A673 (cell line): ENCODE measurements around the gene MAPKAP1. TPM values are rescaled to one million over a fixed set of nuclear protein-coding genes. Genes with fewer than 3 reads are reported as not detected.

Source experiments
- BruUV-seq: library from RNA; stranded (reverse); fragments of 400-500 nt; replicated peaks from 2 replicates; lab custom pipeline; 2021; lab: Mats Ljungman, UMichigan
- CTCF ChIA-PET: fragments of 300-600 bp; sonication (Branson Sonifier 250); formaldehyde crosslinking; loops from one replicate; lab custom pipeline; 2022; ENCODE audit warnings: antibody characterized with exemption; lab: Charles Lee
- POLR2A ChIA-PET: fragments of 300-600 bp; sonication (Branson Sonifier 250); formaldehyde crosslinking; loops from one replicate; lab custom pipeline; 2022; ENCODE audit warnings: antibody characterized with exemption; ENCODE audit not compliant: low non-redundant PET; lab: Charles Lee
- DNase-seq: peaks from one replicate; pipeline ENCODE4 v3.0.0-alpha.2; 2015; ENCODE audit warnings: low spot score
- H3K27ac ChIP-seq: fragments of 200-600 bp; sonication (generic); 2 replicates; pipeline ENCODE4 v1.5.1; 2016; ENCODE audit warnings: mixed run types, low read depth, mild to moderate bottlenecking, mixed read lengths, antibody characterized with exemption, low read length; ENCODE audit not compliant: poor library complexity, severe bottlenecking
- H3K27me3 ChIP-seq: fragments of 200-600 bp; sonication (generic); replicated peaks from 2 replicates; pipeline ENCODE4 v1.6.1; 2017; ENCODE audit warnings: mixed run types, low read depth, mild to moderate bottlenecking, mixed read lengths, antibody characterized with exemption, low read length; ENCODE audit not compliant: insufficient read depth, poor library complexity
- H3K36me3 ChIP-seq: fragments of 200-600 bp; sonication (generic); 2 replicates; pipeline ENCODE4 v1.6.1; 2016; ENCODE audit warnings: mixed run types, mild to moderate bottlenecking, mixed read lengths, antibody characterized with exemption, low read length; ENCODE audit not compliant: insufficient read depth, poor library complexity, severe bottlenecking
- H3K4me1 ChIP-seq: fragments of 200-600 bp; sonication (generic); 2 replicates; pipeline ENCODE4 v1.6.1; 2017; ENCODE audit warnings: mixed run types, mild to moderate bottlenecking, mixed read lengths, antibody characterized with exemption, low read length; ENCODE audit not compliant: insufficient read depth, poor library complexity, severe bottlenecking
- H3K4me3 ChIP-seq: fragments of 200-600 bp; sonication (generic); 2 replicates; pipeline ENCODE4 v1.5.1; 2016; ENCODE audit warnings: low read depth, mixed run types, mild to moderate bottlenecking, mixed read lengths, low read length; ENCODE audit not compliant: poor library complexity, severe bottlenecking
- H3K9me3 ChIP-seq: fragments of 200-600 bp; sonication (generic); 2 replicates; pipeline ENCODE4 v1.6.1; 2016; ENCODE audit warnings: mixed run types, low read depth, mild to moderate bottlenecking, mixed read lengths, antibody characterized with exemption, low read length; ENCODE audit not compliant: poor library complexity, severe bottlenecking
- CTCF ChIP-seq: fragments of 300-800, 200-600 bp; sonication (generic); conservative IDR thresholded peaks from 2 replicates; pipeline ENCODE4 v1.5.1; 2017; ENCODE audit warnings: low read depth, mild to moderate bottlenecking, antibody characterized with exemption, low read length, moderate library complexity, mixed read lengths
- EZH2 ChIP-seq: fragments of 200-600 bp; sonication (generic); IDR thresholded peaks from 2 replicates; pipeline ENCODE4 v1.6.1; 2017; ENCODE audit warnings: borderline replicate concordance, low read depth, mild to moderate bottlenecking, mixed read lengths, antibody characterized with exemption, low read length; ENCODE audit not compliant: poor library complexity, severe bottlenecking
- intact Hi-C: fragments of 100-400 bp; cut with micrococcal nuclease; formaldehyde crosslinking; loops from one replicate; pipeline ENCODE4 v1.10.0; 2022; ENCODE audit not compliant: unreplicated experiment
- total RNA-seq: library from RNA; stranded (reverse); gene quantifications from 2 replicates; pipeline ENCODE4 v1.2.3, GENCODE V29; 2021

MAPKAP1 gene
- total RNA-seq, 1 experiment from 2014 or later, result 98.7 TPM

GRCh38 chr9:125703662-125704061, 3.3 kb downstream of the MAPKAP1 start:
- Histone ChIP-seq H3K27me3 (no peaks in the 10 kb centered on the region), H3K36me3 (no peaks in the 10 kb centered on the region), H3K27ac (no peak overlapping the region), H3K9me3 (no peaks in the 10 kb centered on the region), H3K4me3 (no peak overlapping the region), H3K4me1 (no peaks in the 10 kb centered on the region)
- no peak for DNase-seq
- intact Hi-C loops, result no loop called here
- no peak for TF ChIP-seq CTCF
- no peak for TF ChIP-seq EZH2
- ChIA-PET POLR2A (no interaction called here), CTCF (no interaction called here)
- BruUV-seq, result no TSS peak

- TF ChIP-seq CTCF, result no peak
- TF ChIP-seq EZH2, result no peak
- no peaks in the 10 kb centered on the region for H3K9me3 ChIP-seq
- H3K27ac ChIP-seq, result no peak overlapping the region
- no peaks in the 10 kb centered on the region for H3K27me3 ChIP-seq
- no TSS peak for BruUV-seq
- CTCF ChIA-PET, result no interaction called here
- intact Hi-C loops, result no loop called here
- H3K4me3 ChIP-seq, result no peak overlapping the region
- no peak for DNase-seq
- no peaks in the 10 kb centered on the region for H3K36me3 ChIP-seq
- H3K4me1 ChIP-seq, result peaks cover under 1% of the 10 kb centered on the region
- POLR2A ChIA-PET, result no interaction called here
Observed at GRCh38 chr9:125701351-125701750, 5.7 kb downstream of the MAPKAP1 start.

- Histone ChIP-seq H3K27ac (no peak overlapping the region), H3K36me3 (no peaks in the 10 kb centered on the region), H3K4me1 (peaks cover 6% of the 10 kb centered on the region), H3K4me3 (no peak overlapping the region), H3K9me3 (no peaks in the 10 kb centered on the region), H3K27me3 (no peaks in the 10 kb centered on the region)
- intact Hi-C loops, result no loop called here
- POLR2A ChIA-PET, result no interaction called here
- no TSS peak for BruUV-seq
- TF ChIP-seq EZH2 (no peak), CTCF (no peak)
- no peak for DNase-seq
- CTCF ChIA-PET, result no interaction called here
Observed at GRCh38 chr9:125700791-125701190, 6.2 kb downstream of the MAPKAP1 start.
